ENCODE results near the gene TMBIM1. TPM values are rescaled to one million over a fixed set of nuclear protein-coding genes. Genes with fewer than 3 reads are reported as not detected.

Gene TMBIM1
- total and polyA plus RNA-seq, 8 donors: 94.6 to 318 (median 129) TPM

GRCh38 chr2:218301176-218301819 is 9.0 kb upstream of the TMBIM1 start:
- H3K27ac ChIP-seq: peak overlapping the region in 3 of 5 donors; percentile 23 to 69 (median 52)
- H3K27me3 ChIP-seq: no peaks in the 10 kb centered on the region
- TF ChIP-seq EP300 (IDR thresholded peaks at IDR 0.05): no peak
- TF ChIP-seq CTCF (IDR thresholded peaks at IDR 0.05): peak in 6 of 7 experiments; percentile 87 to 99 (median 98)
- TF ChIP-seq POLR2AphosphoS5 (IDR thresholded peaks at IDR 0.05): peak in 2 of 3 donors; percentile 35 to 86
- H3K36me3 ChIP-seq: no peaks in the 10 kb centered on the region
- no peaks in the 10 kb centered on the region for H3K9me3 ChIP-seq
- peaks cover 8 to 31% (median 22%) of the 10 kb centered on the region in 4 donors for H3K4me1 ChIP-seq
- 6 to 9% (median 8%) methylated on average over 9 of the region's 9 CpGs for WGBS, 5 donors
- no peak overlapping the region for H3K4me3 ChIP-seq
- DNase-seq: peak; percentile 93 to 96
- intact Hi-C loops (cut with DNase I; ENCODE audit: low total_unique reads): loop anchor here (10.0 kb wide), 1 partner anchor 94 kb away; the partner anchor contains the start of gene CTDSP1

GRCh38 chr2:218300141-218300540 is 7.8 kb upstream of the TMBIM1 start:
- H3K9me3 ChIP-seq: no peaks in the 10 kb centered on the region
- TF ChIP-seq POLR2A (IDR thresholded peaks at IDR 0.05): no peak
- no peak for TF ChIP-seq CTCF (IDR thresholded peaks at IDR 0.05)
- TF ChIP-seq POLR2AphosphoS5 (IDR thresholded peaks at IDR 0.05): no peak
- no peak for TF ChIP-seq EP300 (IDR thresholded peaks at IDR 0.05)
- H3K27ac ChIP-seq: no peak overlapping the region
- H3K4me3 ChIP-seq: no peak overlapping the region
- intact Hi-C loops (cut with DNase I; ENCODE audit: low total_unique reads): loop anchor here (10.0 kb wide), 1 partner anchor 95 kb away; the partner anchor contains the start of gene CTDSP1
- 75 to 84% (median 77%) methylated on average over 4 of the region's 4 CpGs for WGBS, 5 donors
- no peaks in the 10 kb centered on the region for H3K36me3 ChIP-seq
- H3K27me3 ChIP-seq: no peaks in the 10 kb centered on the region
- H3K4me1 ChIP-seq: peaks cover 13 to 42% (median 33%) of the 10 kb centered on the region in 4 donors
- DNase-seq: no peak

- no peaks in the 10 kb centered on the region for H3K36me3 ChIP-seq
- no peaks in the 10 kb centered on the region for H3K27me3 ChIP-seq
- H3K4me1 ChIP-seq: peaks cover 26 to 60% (median 47%) of the 10 kb centered on the region in 4 donors
- no peak for DNase-seq
- intact Hi-C loops (cut with DNase I; ENCODE audit: low total_unique reads): loop anchor here (5.0 kb wide), 1 partner anchor 59 kb away; the partner anchor contains the start of gene CATIP
- 61 to 73% (median 66%) methylated on average over 6 of the region's 6 CpGs for WGBS, 5 donors
- peak overlapping the region; percentile 81 to 100 (median 99) for H3K27ac ChIP-seq
- no peak overlapping the region for H3K4me3 ChIP-seq
- no peak for TF ChIP-seq POLR2AphosphoS5 (IDR thresholded peaks at IDR 0.05)
- H3K9me3 ChIP-seq: no peaks in the 10 kb centered on the region
Measured at GRCh38 chr2:218298314-218298875, 6.1 kb upstream of the TMBIM1 start.

- Histone ChIP-seq H3K9me3 (no peaks in the 10 kb centered on the region), H3K27me3 (no peaks in the 10 kb centered on the region), H3K27ac (peak overlapping the region; percentile 81 to 100 (median 99)), H3K36me3 (no peaks in the 10 kb centered on the region), H3K4me3 (no peak overlapping the region), H3K4me1 (peaks cover 26 to 69% (median 51%) of the 10 kb centered on the region in 4 donors)
- 62 to 82% (median 73%) methylated on average over 2 to 7 of the region's 7 CpGs for WGBS, 5 donors
- no peak for DNase-seq
- intact Hi-C loops (cut with DNase I; ENCODE audit: low total_unique reads): loop anchor here (5.0 kb wide), 1 partner anchor 60 kb away; the partner anchor contains the start of gene CATIP
- TF ChIP-seq POLR2AphosphoS5 (IDR thresholded peaks at IDR 0.05) (no peak), POLR2A (IDR thresholded peaks at IDR 0.05) (no peak), CTCF (IDR thresholded peaks at IDR 0.05) (no peak)
Measured at GRCh38 chr2:218296847-218297246, 4.5 kb upstream of the TMBIM1 start.

Data from stomach (tissue), 9 donors.